Left renal pelvis (tissue), 4 donors: ENCODE measurements around the gene ARHGEF10L. TPM values are rescaled to one million over a fixed set of nuclear protein-coding genes. Genes with fewer than 3 reads are reported as not detected.
"Not testable (repeated sequence)": the region's sequence is repeated elsewhere in the genome, so short reads cannot be mapped to it uniquely, and the experiment has no call there.

ENCODE experiments used
- DNase-seq, 4 donors: peaks; one replicate each; pipeline ENCODE4 v3.0.0-alpha.2; 2013; ENCODE audit warnings: low read depth in 4 of 4, low spot score in 3 of 4
- polyA plus RNA-seq, 4 donors: library from polyadenylated mRNA; unstranded; fragments of 120-200 nt; gene quantifications; one replicate each; pipeline ENCODE4 v1.2.1, GENCODE V29; 2013; ENCODE audit not compliant: insufficient read length in 4 of 4

Gene ARHGEF10L
- polyA plus RNA-seq, 4 donors: 15.4 to 62.3 (median 36.9) TPM

DNA sequence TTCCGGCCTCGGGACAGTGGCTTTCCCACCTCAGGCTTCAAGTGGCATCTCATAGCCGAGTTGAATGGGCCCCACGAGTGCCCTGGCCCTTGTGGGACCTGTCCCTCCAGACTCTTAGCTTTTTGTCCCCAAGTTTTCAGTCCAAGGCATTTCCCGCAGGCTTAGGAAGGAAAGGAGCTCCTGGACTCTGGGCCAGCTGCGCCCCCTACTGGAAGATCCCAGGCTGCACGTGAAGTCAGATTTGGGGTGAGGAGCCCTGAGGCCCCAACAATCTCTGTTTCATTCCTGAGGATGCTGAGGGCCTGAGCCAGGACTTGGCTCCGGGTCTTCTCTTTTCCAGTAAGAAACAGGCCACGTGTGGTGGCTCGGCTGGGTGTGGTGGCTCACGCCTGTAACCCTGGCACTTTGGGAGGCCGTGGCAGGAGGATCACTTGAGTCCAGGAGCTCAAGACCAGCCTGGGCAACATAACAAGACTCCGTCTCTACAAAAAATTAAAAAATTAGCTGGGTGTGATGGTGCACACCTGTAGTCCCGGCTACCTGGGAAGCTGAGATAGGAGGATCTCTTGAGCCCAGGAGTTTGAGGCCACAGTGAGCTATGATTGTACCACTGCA lies 67.4 kb downstream of the ARHGEF10L start:
- peak in 2 of 4 donors; percentile 34 to 57 for DNase-seq

DNA sequence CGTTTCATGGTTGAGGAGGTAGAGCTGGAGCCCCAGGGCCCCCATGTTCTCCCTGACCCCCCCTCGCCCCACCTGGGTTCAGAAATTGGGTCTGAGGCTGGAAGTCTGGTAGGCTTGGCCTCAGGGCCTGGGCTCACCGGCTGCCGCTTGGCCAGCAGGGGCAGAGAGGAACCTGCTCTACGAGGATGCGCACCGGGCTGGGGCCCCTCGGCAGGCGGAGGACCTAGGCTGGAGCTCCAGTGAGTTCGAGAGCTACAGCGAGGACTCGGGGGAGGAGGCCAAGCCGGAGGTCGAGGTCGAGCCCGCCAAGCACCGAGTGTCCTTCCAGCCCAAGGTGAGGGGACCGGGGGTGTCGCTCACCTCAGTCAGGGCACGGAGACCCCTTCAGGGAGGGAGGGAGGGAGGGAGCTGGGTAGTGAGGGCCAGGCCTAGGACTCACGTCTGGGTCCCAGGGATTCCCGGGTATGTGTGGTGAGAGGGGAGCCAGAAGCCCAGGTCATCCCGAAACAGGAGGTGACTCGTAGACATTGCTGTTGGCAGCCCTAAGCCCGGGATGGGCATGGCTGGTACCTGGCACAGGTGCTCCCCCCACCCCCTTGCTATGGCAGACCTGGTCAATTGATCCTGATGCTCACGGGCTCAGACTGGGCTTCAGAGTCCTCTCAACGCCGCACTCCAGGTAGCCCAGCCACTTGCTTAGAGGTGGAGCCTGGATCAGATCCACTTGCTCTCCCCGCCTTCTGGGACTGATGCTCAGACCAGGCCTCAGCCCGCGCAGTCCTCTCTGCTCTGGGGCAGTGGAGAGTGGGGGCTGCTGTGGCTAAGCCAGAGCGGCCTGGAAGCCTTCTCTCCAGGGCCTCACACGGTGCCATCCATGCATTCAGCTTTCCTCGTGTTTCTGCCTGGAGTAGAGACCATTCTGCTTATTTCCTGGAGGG lies 68.4 kb downstream of the ARHGEF10L start:
- no peak for DNase-seq

DNA sequence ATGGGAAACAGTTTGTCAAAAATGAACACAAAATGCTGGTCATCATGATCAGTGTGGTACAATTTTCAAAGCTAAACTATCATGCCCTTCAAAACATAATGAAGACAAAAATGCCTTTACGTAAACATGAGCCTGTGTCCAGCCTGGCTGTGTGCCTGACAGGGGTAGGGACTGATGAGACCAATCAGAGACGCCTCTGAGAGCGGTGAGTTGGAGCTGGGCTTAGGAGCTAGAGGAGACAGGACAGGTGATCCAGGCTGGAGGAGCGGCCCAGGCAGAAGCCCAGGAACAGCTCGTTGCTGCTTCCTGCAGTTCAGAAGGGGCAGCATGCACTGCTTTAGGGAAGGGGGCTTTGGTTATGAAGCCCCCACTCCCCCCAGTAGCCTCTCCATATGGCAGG lies 70.0 kb downstream of the ARHGEF10L start:
- DNase-seq: no peak

DNA sequence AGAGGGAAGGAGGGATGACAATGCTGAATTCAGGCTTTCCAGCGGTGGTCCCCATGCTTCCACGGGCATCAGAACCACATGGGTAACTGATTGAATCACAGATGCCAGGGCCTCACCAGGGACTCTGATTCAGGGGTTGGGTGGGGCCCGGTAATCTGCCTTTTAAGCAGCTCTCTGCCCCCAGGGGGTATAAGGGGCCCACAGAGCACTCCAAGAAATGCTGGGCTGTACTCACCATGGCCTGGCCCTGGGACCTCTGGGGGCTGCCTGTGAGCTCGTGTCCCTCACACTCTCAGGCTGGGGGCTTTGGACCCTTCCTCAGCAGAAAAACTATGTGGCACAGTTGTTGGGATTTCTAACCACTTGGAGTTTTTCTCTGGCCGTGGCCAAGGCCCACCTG lies 70.6 kb downstream of the ARHGEF10L start:
- DNase-seq: no peak

DNA sequence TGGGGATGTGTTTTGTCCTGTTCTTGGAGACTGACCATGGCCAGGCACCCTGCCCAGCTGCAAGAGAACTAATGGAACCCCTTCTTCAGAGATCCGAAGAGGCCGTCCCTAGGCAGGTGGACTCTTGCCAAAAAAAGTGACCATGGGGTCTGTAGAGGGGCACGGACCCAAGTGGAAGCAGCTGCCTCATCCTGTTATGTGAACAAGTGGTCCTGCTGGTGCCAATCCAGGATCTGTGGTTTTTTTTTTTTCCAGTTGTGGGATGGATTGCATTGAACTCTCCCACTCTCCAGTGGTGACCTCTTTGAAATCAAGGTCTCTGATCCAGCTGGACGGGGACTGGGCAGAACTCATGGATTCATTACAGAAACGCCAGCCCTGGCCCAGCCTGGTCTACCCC lies 71.2 kb downstream of the ARHGEF10L start:
- DNase-seq: no peak

DNA sequence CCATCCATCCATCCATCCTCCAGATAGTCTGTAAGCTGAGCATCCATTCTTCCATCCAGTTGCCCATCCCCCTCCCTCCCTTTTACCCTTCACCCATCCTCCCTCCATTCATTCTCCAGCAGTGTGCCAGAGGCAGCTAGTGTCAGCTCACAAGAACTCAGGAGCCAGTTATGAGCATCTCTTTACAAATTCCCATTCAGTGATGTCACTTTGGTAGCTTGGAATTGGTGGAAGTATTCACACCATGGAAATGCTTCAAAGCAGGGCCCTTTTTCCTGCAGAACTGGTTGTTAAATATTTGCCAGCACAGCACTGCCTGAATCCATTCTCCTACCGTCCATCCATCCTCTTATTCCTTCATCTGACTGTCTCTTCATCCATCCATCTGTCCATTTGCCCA lies 72.5 kb downstream of the ARHGEF10L start:
- DNase-seq: no peak

DNA sequence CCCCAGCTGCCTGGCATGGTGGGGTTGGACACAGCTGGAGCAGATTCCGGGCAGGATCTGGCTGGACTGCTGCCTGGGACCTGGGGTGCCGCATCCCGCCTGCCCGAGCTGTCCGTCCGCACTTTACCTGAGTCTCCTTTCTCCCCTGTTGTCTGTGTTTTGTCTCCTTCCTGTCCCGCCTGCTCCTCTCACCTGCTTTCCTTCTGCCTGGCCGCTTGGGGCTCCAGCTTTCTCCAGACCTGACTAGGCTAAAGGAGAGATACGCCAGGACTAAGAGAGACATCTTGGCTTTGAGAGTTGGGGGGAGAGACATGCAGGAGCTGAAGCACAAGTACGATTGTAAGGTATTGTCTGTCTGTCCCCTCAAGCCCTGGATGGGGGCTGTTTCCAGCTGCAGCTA lies 73.3 kb downstream of the ARHGEF10L start:
- DNase-seq: no peak

DNA sequence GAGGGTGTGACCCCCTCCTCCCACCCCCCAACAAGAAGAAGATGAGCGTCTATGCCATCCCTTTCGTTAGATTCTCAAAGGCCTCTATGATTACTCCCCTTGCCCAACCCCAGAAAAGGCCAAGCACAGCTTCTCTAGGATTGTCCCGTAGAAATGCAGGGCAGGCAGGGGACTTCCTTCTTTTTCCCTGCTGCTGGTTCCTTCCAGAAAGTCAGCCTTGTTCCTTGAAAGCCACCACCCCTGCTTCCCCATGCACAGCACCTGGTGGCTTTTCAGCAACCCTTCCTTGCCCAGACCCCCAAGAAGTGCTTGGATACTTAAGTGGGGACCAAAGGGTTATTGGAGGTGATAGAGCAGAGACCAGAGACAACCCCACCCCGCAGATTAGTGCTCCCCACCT lies 75.1 kb downstream of the ARHGEF10L start:
- no peak for DNase-seq

DNA sequence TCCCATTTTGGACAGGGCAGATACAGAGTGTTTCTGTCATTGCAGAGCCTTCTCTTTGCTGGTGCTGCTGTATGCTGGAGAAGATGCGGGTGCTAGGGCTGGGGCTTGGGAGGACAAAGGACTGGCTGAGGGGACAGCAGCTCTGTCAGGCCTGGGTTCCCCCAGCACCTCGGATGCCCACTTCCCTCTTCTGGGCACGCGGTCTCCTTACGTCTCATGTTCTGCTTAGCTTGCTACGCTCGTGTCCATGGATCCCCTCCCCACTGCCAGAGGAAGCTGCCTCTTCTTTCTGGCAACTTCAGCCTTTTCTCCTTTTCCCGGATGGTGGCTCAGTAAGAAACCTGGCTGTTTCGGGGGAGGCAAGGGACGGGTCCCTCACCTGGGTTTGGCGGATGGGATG lies 75.7 kb downstream of the ARHGEF10L start:
- no peak for DNase-seq

DNA sequence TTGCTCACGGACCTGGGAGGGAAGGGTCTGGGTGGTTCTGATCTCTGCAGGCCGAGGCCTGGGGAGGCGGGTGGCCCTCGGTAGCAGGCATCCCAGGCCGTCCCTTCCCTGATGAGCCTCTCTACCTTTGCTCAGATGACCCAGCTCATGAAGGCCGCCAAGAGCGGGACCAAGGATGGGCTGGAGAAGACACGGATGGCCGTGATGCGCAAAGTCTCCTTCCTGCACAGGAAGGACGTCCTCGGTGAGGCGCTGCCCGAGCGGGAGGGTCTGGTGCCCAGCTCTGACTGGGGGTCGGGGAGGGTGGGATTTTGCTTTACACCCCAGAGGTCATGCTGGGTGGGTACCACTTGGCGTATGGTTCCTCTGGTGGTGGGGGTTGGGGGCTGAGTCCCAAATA lies 76.5 kb downstream of the ARHGEF10L start:
- DNase-seq: no peak

DNA sequence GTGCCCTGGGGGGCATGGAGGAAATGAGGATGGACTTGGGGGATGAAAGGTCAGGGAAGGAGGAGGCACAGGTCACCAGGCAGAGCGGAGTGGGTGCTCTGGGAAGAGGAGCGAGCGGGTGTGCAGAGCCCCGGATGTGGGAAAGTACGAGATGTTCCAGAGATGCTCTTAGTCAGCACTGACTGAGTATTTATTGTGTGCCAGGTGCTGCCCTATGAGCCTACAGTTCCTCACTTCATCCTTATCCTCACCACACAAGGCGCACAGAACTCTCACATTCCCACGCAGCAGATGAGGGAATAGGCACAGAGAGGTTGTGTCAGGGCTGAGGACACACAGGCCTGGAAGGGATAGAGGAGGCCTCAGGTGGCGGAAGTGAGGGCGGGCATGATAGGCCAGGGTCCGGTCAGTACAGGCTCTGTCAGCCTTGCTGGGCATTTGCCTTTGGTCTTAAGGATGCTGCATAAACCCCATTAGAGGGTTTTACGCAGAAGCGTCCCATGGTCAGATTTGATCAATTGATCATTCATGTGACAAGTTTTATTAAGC lies 77.3 kb downstream of the ARHGEF10L start:
- no peak for DNase-seq

DNA sequence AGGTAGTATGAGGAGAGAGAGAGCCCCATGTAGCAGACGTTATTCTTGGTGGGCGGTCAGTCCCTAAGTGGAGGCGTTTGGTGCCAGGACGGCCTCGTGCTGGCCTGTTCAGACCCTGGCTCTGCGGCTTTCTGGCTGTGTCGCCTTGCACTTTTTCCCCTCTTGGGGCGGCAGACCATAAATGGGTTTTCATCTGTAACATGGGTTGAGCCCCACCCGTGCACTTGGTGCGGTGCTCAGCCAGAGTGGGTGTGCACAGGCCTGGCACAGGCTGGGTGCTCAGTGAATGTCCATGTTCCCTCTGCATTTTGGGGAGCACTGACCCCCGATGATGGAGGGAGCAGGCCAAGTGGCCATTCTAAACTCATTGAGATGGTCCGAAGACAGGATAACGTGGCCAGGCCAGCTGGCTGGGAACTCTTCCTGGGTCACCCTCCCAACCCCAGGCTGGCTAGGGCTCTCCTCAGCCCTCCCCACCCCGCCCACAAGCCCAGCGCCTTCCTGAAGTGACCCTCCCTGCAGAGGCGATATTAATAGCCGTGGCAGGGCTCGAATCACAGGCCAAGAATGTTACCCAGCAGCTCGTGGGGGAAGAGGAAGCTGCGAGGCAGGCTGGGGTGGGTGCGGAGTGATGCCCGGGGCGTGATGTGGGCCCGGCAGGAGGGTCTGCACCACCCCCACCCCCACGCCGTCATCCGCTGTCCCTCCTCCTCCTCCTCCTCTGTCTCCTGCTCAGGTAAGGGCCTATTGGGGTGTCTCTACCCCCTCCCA lies 78.5 kb downstream of the ARHGEF10L start:
- no peak for DNase-seq

DNA sequence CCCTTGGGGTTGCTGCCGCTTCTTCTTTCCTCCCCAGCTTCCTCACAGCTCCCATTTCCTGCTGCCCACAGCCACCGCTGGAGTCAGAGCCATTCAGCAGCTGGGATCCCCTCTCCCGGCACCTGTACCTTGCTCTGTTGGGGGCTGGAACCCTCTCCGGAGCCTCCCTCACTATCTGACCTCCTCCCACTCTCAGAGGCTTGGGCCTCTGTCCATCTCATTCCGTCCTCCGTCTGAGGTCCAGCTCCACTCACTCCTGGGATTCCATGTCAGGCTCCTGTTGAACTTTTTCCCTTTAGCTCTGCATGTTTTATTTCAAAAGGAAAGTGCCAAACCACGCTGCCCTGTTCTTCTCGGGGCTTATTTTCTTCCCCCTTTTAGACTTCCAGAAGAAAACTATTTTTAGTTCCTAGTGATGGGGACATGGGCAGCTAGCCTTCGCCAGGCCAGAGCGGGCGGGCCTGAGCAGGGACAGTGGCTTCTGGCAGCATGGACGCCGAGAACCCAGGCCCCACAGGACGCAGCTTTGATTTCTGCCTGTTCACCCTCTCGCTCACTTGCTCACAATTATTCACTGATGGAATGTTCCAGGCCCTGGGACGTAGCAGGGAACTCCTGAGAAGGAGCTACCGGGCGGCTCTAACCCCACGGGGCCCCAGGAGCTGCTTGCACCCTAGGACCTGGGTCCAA lies 79.2 kb downstream of the ARHGEF10L start:
- no peak for DNase-seq

DNA sequence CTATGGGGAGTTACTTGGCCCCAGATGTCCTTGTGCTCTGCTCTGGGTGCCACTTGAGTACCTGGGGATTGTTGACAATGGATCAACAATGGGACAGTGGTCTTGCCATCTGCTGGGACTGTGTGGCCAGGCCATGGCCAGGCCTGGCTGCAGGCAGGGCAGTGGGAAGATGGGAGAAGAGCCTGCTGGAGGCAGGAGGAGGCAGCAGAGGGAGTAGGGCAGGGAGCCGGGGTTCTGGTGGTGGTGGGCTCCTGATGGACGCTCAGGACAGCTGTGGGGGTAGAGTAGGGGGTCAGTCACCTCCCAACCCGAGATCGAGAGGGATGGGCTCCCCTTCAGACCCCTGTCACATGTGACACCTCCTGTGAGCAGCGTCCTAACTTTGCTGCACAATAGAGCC lies 81.0 kb downstream of the ARHGEF10L start:
- DNase-seq: no peak

DNA sequence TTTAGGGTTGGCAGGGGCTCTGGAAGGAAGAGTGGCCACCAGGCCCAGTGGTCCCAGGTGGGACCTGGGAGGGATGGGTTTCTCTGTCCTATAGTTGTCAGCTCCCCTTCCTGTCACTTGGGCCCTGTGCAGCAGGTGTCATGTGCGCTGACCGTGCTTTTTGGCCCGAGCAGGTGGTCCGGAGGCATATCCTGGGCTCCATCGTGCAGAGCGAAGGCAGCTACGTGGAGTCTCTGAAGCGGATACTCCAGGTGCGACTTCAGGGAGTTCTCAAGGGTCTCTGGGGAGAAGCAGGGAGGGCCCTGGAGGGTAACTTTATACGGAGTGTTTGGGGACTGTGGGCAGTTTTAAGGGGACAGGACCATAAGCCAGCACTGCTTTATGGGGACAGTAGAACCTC lies 82.2 kb downstream of the ARHGEF10L start:
- DNase-seq: no peak

DNA sequence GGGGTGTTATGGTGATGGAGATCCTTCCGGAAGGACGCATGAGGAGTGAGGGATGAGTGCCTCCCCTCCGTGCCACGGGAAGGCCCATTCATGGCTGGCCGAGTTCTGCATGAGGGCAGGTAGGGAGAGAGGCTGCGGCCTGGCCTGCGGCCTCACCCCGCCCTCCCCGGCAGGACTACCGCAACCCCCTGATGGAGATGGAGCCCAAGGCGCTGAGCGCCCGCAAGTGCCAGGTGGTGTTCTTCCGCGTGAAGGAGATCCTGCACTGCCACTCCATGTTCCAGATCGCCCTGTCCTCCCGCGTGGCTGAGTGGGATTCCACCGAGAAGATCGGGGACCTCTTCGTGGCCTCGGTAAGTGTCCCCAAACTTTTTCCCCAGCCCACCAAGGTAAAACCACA lies 83.3 kb downstream of the ARHGEF10L start:
- no peak for DNase-seq

DNA sequence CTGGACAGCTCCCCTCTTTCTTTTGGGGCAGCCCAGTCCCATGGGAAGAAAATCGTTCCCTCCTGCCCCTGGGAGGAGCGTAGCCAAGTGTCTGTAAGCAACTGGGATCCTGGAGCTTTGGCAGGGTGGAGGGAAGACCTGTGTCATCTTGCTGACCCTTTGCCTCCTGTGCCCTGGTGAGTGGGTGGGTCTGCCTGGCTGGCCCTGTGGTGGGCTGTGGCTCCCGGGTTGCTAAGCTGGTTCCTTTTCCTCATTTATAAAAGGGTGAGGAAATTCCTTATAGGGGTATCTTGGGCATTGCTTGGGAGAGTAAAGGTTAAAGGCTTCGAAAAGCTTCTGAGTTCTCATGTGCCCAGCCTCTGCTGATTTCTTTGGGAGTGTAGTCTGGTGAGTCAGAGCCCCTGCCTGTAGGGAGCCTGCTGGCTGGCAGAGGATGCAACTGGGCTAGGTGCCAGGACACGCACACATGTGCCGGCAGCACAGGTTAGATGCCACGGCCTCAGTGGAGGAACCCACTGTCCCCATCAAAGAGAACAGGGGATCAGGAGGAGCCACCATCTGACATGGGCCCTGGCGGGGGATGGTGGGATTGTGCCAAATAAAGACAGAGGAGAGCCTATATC lies 85.2 kb downstream of the ARHGEF10L start:
- DNase-seq: no peak

DNA sequence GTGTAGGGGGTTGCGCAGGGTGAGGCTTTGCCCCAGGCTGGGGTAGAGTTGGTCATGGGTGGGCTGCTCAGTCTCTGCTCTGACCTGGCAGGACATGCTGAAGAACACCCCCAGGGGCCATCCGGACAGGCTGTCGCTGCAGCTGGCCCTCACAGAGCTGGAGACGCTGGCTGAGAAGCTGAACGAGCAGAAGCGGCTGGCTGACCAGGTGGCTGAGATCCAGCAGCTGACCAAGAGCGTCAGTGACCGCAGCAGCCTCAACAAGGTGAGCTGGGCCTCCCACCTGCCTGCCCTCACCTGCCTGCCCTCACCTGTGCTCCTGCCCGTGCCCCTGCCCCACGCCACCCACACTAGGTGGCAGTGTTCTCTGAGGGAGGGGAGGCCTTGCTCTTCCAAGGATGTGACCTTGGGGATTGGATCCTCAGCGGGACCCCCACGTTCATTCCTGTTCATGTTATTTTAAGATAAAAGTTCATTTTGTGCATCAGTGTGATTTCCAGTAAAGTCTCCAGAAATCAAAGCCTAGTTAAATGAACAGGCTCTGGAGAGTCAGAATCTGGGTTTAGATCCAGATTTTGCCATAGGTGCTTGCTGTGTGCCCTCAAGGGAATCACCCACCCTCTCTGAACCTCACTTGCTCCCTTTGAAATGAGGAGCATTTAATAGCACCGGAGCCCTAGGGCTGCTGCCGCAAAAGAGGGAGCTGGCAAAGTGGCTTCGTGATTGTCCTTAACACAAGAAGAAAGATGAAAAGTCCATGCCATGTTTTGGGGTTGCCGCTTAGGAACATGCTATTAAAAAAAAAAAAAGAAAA lies 87.9 kb downstream of the ARHGEF10L start:
- DNase-seq: no peak

DNA sequence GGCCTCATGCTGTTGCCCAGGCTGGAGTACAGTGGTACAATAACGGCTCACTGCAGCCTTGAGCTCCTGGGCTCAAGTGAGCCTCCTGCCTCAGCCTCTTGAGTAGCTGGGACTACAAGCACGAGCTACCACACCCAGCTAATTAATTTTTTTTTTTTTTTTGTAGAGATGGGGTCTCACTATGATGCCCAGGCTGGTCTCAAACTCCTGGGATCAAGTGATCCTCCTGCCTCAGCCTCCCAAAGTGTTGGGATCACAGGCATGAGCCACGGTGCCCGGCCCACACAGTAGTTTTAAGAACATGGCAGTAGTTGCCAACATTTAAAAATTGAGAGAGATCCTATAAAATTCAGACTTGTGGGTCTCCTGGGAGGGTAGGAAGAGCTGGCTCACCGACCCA lies 89.5 kb downstream of the ARHGEF10L start:
- not testable (repeated sequence) for DNase-seq
